HepG2 (cell line): ENCODE results near the gene NAPB. TPM values are rescaled to one million over a fixed set of nuclear protein-coding genes. Genes with fewer than 3 reads are reported as not detected.

Experiments
- BCL3 ChIP-seq: sonication (generic); formaldehyde crosslinking; IDR thresholded peaks from 2 replicates; pipeline ENCODE4 v1.5.1; 2020; ENCODE audit warnings: mild to moderate bottlenecking, missing genetic modification reagents, moderate library complexity
- BCLAF1 ChIP-seq: fragments of 450-650 bp; IDR thresholded peaks from 2 replicates; pipeline ENCODE4 v1.6.1; 2017; ENCODE audit warnings: mild to moderate bottlenecking
- CERS6 ChIP-seq: sonication (generic); formaldehyde crosslinking; IDR thresholded peaks from 2 replicates; pipeline ENCODE4 v1.5.0; 2020; ENCODE audit warnings: missing genetic modification reagents
- CHCHD3 ChIP-seq: sonication (generic); formaldehyde crosslinking; IDR thresholded peaks from 2 replicates; pipeline ENCODE4 v1.8.0; 2022; ENCODE audit warnings: mild to moderate bottlenecking, missing genetic modification reagents, moderate library complexity
- HOXA3 ChIP-seq: sonication (generic); formaldehyde crosslinking; IDR thresholded peaks from 2 replicates; pipeline ENCODE4 v1.5.0; 2020; ENCODE audit warnings: missing genetic modification reagents
- IKZF1 ChIP-seq: fragments of 450-650 bp; IDR thresholded peaks from 2 replicates; pipeline ENCODE4 v1.7.1; 2016
- MLX ChIP-seq: IDR thresholded peaks from 2 replicates; pipeline ENCODE4 v1.6.1; 2016
- MYPOP ChIP-seq: sonication (generic); formaldehyde crosslinking; IDR thresholded peaks from 2 replicates; pipeline ENCODE4 v1.8.1; 2023; ENCODE audit warnings: mild to moderate bottlenecking, moderate library complexity, missing genetic modification reagents
- PHF5A ChIP-seq: IDR thresholded peaks from one replicate; pipeline ENCODE4 v1.6.1; 2018; ENCODE audit warnings: low read depth, missing genetic modification reagents; ENCODE audit not compliant: unreplicated experiment
- PRMT3 ChIP-seq: sonication (generic); formaldehyde crosslinking; IDR thresholded peaks from 2 replicates; pipeline ENCODE4 v1.8.1; 2022; ENCODE audit warnings: low read depth, mild to moderate bottlenecking, moderate library complexity, missing genetic modification reagents, borderline replicate concordance
- SNAI1 ChIP-seq: sonication (generic); formaldehyde crosslinking; IDR thresholded peaks from 2 replicates; pipeline ENCODE4 v1.5.0; 2020; ENCODE audit warnings: mild to moderate bottlenecking, missing genetic modification reagents, borderline replicate concordance
- THRA ChIP-seq: sonication (generic); formaldehyde crosslinking; IDR thresholded peaks from 2 replicates; pipeline ENCODE4 v1.4.0; 2020; ENCODE audit warnings: missing genetic modification reagents, borderline replicate concordance
- ZBTB7B ChIP-seq: sonication (generic); formaldehyde crosslinking; IDR thresholded peaks from 2 replicates; pipeline ENCODE4 v1.4.0; 2020; ENCODE audit warnings: missing genetic modification reagents
- ZNF329 ChIP-seq: sonication (generic); formaldehyde crosslinking; IDR thresholded peaks from 2 replicates; pipeline ENCODE4 v1.9.0; 2021; ENCODE audit warnings: low read depth, mild to moderate bottlenecking, missing genetic modification reagents
- ZNF543 ChIP-seq: sonication (generic); formaldehyde crosslinking; IDR thresholded peaks from 2 replicates; pipeline ENCODE4 v1.4.0; 2020; ENCODE audit warnings: mild to moderate bottlenecking, missing genetic modification reagents
- ZNF576 ChIP-seq: sonication (generic); formaldehyde crosslinking; IDR thresholded peaks from 2 replicates; pipeline ENCODE4 v1.4.0; 2020; ENCODE audit warnings: mild to moderate bottlenecking, missing genetic modification reagents
- ZNF616 ChIP-seq: sonication (generic); formaldehyde crosslinking; IDR thresholded peaks from 2 replicates; pipeline ENCODE4 v1.5.0; 2020; ENCODE audit warnings: low read depth, mild to moderate bottlenecking, missing genetic modification reagents
- ZUFSP ChIP-seq: sonication (generic); formaldehyde crosslinking; IDR thresholded peaks from 2 replicates; pipeline ENCODE4 v1.9.0; 2021; ENCODE audit warnings: missing genetic modification reagents, mild to moderate bottlenecking, borderline replicate concordance
- polyA plus RNA-seq, 8 experiments: library from polyadenylated mRNA; depleted of rRNA in 3 of 8; stranded (reverse) in 7 of 8; unstranded in 1 of 8; fragments of >200 nt; fragmentation: Illumina TruSeq in 4 of 8; extraction: Trizol in 4 of 8; gene quantifications; 2 replicates each; pipeline versions ENCODE4 v1.2.1 to v1.2.3, GENCODE V29; 2011 to 2016; ENCODE audit warnings: low read depth in 4 of 8, missing spikeins in 1 of 8, mixed read lengths in 1 of 8; ENCODE audit not compliant: insufficient read depth in 1 of 8
- total RNA-seq, 5 experiments: library from RNA; depleted of rRNA; stranded (reverse); fragments of >200 nt; fragmentation: Illumina TruSeq; extraction: Trizol; gene quantifications; 2 replicates each; pipeline ENCODE4 v1.2.3, GENCODE V29; 2016; ENCODE audit warnings: low read depth in 1 of 5

NAPB gene
- total and polyA plus RNA-seq, 2 of the 13 experiments (the other 11 are each of a cell fraction or from before 2014, with no cell fraction given) = 15.2 to 16.1 TPM

- no peak for TF ChIP-seq BCLAF1
- no peak for TF ChIP-seq ZNF543 (CRISPR knock-in tag)
- TF ChIP-seq PRMT3 = no peak
- no peak for TF ChIP-seq ZNF616 (CRISPR knock-in tag)
- peak; percentile 35; the same call in 1 of the 2 replicates for TF ChIP-seq THRA (CRISPR knock-in tag)
- TF ChIP-seq SNAI1 (CRISPR knock-in tag) = no peak
- TF ChIP-seq CHCHD3 (CRISPR knock-in tag) = no peak
- peak; percentile 72; the same call in 1 of the 2 replicates for TF ChIP-seq ZBTB7B
- TF ChIP-seq ZUFSP (CRISPR knock-in tag) = no peak
- TF ChIP-seq PHF5A (CRISPR knock-in tag) = no peak
- TF ChIP-seq IKZF1 = no peak
- no peak for TF ChIP-seq MLX (CRISPR knock-in tag)
- TF ChIP-seq ZNF576 (CRISPR knock-in tag) = no peak
- no peak for TF ChIP-seq ZNF329 (CRISPR knock-in tag)
- TF ChIP-seq BCL3 (CRISPR knock-in tag) = no peak
- no peak for TF ChIP-seq MYPOP (CRISPR knock-in tag)
- no peak for TF ChIP-seq CERS6
- no peak for TF ChIP-seq HOXA3 (CRISPR knock-in tag)
Observed at GRCh38 chr20:23386304-23387117, 34.8 kb downstream of the NAPB start (continued).
